HG03175 (cell line): ENCODE results near the gene CCSER1.
A peak's percentile ranks its signal among the peaks of the same experiment; 100 is the strongest.
"Not testable (repeated sequence)": the region's sequence is repeated elsewhere in the genome, so short reads cannot be mapped to it uniquely, and the experiment has no call there.

ENCODE experiments used
- ATAC-seq: cut with Tn5 transposase; IDR thresholded peaks from one replicate; pipeline ENCODE4 v1.9.1; 2021; ENCODE audit warnings: mild to moderate bottlenecking, moderate library complexity; ENCODE audit not compliant: unreplicated experiment

Gene CCSER1

DNA sequence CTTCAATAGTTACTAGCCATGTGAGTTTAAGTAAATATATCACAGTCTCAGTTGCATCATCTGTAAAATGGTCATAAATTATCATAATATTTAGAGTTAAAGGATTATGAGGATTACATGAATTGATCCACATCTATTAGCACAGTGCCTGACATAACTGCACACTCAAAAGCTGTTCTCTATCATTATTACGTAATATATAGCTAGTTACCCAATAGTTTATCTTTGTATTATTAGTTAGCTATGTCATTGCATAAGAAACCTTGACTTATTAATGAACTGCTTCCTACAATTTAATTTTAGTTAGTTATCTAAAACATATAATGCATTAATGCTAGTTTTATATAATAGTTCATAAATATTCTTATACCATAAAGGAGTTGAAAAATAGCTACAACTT is 1099.7 kb downstream of the CCSER1 start:
- ATAC-seq, result no peak

DNA sequence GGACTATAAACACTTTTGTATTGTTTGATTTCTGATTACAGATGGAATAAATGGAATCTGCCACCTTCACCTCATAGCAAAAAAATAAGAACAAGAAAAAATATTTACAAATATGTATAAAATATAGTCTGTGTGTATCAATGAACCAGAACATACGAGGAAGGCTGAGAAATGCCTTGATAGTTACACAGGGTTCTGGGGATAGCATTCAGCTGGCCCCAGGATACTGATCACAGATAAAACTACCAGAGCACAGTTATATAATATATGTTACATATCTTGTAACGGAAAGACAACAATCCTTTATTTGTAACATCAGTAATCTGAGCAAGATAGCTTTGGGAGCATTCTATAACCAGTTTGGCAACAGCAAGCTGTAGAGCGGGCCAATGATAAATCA is 1101.5 kb downstream of the CCSER1 start:
- ATAC-seq, result no peak

DNA sequence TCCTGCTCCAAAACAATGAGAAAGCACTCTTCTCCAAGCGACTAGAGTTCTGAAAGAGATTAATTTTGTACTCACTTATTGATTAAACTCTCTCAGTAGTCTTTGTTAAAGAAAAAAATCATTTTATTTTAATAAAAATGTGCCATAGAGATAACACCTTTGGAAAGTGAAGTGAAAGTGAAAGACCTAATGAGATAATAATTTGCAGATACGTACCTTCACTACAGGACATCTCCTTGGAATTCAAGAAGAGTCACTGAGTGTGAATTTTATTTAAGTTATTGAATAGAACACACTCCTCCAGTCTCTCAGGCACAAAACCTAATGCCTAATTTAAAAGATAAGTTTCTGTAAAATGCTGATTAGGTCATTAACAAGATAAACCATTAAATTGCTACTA is 1106.0 kb downstream of the CCSER1 start:
- peak; percentile 64 for ATAC-seq

DNA sequence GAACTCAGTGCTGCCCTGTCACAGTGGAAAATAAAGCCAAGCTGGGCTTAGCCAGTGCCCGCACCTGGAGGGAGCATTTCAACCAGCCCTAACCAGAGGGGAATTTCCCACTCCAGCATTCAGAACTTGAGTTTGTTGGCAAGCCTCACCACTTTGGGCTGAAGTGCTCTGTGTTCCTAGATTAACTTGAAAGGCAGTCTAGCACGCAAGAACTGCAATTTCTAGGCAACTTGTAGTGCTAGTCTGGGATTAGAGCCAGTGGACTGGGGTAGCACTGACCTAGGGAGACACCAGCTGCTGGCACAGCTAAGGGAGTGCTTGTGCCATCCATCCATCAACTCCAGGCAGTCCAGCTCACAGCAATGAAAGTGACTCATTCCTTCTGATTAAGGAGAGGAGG is 1115.9 kb downstream of the CCSER1 start:
- no peak for ATAC-seq

DNA sequence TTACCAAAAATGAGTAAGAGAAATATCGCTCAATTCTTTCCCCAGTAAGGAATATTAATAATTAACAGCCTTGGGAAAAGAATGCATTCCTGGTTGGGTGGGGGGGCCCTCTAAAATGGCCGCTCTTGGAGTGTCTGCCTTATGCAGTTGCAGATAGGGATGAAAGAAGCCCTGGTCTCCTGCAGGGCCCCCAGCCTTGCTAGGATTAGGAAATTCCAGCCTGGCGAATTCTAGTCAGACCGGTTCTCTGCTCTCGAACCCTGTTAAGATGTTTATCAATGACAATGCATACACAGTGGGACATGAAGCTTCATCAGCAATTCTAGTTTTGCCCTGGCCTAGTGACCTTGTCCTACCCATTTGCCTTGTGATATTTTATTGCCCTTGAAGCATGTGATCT is 1128.8 kb downstream of the CCSER1 start:
- no peak for ATAC-seq

DNA sequence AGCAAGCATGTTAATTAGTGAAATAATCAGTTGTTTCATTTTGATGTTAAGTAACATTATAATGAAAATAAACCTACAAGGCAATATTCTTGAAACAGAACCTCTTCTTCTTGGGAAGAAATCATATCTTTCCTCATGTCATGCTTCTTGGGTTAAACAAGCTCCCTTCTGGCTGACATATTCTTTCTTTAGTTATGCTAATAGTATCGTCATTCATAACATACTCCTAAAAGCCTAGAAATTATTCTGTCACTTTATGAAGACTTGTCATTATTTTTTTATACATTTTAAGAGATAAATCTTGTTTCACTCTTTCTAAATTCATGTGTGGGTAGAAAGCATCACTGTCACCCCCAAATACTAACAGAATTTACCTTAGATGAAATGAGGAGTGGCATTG is 1129.6 kb downstream of the CCSER1 start:
- no peak for ATAC-seq

DNA sequence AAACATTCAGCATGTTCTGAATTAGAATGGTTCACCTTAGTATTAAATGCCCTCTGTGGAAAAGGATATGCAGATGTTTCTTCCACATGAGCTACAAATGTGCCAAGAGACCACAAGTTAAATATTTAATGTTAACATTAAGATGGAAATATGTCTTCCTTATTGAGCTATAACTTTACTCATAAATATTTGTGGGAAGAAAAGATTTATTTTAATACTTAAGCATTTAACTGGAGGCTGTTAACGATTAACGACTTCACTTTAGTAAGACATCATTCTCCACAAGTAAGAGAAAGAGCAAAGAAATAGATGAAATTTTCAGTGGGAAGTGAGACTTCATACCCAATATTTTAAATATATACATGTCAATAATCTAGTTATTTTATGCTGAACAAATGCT is 1130.5 kb downstream of the CCSER1 start:
- ATAC-seq, result no peak

DNA sequence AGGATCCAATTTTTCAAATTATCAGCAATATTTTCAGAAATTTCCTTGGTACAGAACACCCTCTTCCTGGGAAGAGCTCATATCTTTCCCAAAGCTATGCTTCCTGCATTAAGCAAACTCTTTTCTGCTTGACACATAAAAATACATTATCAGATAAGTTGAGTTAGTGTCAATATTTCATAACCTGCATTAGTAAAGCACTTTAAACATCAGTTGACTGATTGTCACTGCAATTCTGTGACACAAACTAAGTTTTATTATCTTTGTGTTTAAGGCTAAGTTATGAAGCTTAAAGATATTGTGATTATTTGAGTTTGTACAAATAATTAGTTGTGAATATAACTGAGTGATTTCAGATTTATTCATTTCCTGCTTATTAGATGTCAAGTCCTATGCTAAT is 1131.1 kb downstream of the CCSER1 start:
- ATAC-seq, result no peak

DNA sequence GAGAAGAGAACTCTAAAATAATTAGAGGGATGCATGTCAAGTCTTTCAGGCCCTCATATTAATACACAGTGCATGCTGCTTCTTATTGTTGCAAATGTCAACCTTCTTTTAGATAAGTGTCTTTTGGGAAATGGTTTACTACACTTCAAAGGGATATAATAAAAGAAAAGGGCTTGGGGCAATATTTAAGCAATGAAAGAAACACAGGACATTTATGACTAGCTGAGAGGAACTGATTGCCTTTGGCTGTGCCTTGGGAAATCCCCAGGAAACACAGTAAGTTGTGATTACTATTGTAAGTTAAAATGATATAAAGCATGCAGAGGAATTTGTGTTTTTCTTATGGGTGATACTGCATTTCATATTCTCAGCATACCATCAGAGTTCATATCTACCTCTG is 1140.3 kb downstream of the CCSER1 start:
- ATAC-seq, result no peak

DNA sequence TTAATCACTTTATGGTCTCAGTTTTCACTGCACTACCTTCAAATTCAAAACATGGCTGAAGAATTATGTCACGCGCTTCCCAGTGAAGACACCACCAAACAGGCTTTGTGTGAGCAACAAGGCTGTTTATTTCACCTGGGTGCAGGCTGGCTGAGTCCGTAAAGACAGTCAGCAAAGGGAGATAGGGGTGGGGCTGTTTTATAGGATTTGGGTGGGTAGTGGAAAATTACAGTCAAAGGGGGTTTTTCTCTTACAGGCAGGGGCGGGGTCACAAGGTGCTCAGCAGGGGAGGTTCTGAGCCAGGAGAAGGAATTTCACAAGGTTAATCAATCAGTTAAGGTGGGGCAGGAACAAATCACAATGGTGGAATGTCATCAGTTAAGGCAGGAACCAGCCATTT is 1141.3 kb downstream of the CCSER1 start:
- not testable (repeated sequence) for ATAC-seq

DNA sequence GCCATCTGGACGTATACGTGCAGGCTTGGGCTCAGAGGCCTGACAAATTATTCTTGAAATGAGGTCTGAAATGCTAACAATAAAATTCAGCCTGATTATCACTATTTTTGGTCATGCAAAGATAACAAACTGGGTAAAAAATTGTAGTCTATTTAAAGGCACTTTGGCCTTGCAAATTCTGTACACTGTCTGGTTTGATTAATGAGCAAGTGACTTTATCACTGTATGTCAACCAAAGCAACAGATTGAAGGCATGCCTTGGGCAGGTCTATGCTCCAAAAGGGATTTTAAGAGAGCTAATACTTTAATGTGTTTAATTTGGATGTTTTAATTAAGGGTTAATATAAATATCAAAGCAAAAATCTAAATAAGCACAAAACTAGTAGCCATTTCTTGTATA is 1141.7 kb downstream of the CCSER1 start:
- no peak for ATAC-seq

DNA sequence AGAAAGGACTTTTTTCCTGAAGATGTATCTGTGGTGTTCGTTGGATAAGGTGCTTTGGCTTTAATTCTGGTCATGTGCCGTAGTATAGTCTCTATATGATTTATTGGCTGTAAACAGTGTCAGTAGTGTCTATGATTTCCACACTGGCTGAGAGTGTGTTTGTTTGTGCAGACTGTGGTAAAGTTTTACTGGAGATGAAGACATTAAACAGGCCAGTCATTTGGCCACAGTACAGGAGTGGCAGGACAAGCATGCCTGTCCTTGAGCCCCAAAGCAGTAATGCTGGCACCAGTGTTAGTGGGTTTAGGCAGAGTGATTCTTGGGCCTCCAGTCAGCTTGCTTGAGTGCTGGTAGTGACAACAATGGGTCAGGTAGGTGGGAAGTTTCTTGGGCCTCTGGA is 1152.7 kb downstream of the CCSER1 start:
- no peak for ATAC-seq

DNA sequence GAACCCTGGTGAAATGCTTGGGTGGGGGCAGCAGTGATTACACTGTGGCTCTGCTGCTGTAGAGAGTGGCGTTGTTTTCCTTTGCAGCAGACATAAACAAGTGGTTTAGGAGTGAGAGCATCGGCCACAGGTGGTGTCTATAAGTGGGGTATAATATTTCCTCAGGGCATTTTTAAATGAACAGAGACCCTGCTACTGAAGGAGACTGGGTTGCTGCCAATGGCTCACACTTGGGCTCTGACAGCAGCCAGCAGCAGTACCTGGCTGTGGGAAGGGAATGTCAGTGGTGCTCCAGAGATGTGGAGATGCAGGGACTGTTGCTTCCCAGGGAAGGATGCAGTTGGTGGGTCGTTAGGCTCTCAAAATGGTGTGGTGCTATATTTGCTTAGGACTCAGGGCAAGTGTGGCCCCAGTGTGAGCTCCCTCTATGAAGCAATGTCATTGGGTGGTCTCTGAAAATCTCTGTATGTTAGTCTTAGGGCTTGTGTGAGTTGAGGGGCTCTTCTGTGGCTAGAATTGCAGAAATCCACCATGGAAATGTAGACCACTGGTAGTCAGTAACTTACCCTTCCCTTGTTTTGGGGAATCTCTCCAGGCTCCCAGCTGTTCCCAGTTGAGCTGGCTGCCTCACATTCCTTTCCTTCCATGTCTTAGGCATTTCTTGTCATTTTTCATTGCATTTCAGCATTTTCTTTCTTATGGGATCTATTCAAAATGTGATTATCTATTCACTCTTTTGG is 1153.5 kb downstream of the CCSER1 start:
- no peak for ATAC-seq

DNA sequence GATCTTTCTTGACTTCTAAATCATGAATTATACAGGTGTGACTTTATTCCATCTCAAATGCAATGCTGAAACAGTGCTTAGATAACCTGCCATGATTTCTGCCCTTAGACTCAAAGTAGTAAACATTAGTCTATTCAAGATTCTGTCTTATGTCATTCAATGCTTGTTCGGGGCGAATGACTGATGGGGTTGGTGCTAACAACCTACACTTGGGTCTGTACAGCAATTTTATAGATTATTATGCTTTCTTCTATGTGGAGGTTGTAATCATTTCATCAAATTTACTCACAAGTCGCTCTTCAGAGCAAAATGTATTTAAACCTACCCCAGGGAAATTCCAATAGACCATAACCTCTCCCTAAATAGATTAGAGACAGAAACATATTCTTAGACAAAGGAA is 1155.0 kb downstream of the CCSER1 start:
- no peak for ATAC-seq

DNA sequence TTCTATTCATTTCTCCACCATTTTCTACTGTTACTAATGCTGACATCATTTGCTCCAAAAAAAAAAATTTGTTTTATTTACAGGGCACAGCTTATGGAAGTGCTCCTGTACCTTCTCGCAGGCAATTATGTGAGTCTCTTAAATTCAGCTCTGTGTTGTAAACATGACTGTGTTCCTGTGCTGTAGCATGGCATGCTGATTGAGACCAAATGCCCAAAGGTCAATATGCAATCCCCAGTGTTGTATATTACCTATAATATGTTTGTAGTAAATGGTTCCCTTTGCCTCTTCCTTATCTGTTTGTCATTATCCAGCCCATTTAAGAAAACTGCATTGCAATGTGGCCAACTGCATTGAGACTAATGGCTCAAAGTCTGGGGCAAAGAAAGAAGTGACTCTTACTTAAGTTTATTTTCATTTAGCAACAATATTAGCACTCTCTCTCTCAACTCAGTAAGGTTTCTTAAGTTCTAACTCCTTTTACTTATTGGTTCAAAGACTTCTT is 1156.6 kb downstream of the CCSER1 start:
- ATAC-seq, result no peak

DNA sequence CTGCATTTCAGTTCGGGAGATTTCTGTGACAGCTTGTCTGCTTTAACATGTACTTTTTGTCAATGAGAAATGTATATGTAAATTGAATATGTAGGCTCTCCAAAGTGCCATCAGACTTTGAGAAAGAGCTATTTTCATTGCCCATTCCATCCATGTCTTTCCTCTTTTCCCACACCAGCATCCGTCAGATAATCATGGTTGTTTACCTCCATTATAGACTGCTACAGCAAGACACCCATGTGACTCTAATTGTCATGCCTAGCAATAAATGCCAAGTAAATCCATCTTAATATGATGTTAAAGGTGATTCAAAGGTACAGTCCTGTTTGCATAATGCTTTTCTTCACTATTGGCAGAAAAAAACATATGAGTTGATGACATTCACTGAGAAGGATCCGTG is 1157.3 kb downstream of the CCSER1 start:
- ATAC-seq, result no peak

DNA sequence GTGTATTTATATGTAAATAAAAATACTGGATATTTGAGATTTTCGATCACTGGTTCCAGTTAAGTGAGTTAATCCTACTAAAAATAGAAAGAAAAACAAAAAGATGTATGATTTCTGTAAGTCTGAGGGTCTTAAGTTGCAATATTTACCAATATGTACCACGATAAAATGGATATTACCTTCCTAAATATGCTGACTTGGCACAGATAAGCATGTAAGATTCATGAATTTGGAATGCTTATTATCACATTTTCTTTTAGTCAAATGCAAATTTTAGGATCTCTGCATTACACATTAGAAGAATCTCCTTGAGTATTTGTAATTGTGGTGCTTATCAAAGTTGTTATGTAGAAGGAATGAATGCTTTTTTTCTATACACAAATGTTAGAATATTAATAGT is 1158.3 kb downstream of the CCSER1 start:
- ATAC-seq, result no peak

DNA sequence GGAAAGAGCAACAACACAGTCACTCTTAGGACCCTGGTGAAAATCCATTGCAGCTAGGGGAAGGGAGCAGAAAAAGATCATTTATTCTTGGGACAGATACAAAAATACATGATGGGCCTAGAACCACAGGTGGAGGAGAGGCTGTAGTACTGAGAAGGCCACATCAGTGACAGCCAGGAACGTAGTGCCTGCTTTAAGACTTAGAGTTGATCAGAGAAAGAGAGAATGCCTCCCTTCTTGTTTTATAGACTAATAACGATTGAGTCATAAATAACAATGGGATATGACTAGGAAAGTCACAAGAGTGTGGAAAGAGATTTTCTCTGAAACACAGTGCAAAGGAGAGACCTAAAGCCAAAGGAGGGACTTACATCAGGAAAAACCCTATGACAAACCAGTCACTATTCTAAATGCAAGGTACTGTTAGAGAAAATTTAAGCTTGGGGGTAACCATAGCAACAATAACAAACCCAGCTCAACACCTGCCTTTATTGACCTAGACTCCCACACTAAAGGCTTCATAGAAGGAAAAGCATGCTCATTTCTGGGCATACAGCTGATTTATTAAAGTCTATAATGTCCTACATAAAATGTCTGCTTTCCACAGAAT is 1161.6 kb downstream of the CCSER1 start:
- no peak for ATAC-seq

DNA sequence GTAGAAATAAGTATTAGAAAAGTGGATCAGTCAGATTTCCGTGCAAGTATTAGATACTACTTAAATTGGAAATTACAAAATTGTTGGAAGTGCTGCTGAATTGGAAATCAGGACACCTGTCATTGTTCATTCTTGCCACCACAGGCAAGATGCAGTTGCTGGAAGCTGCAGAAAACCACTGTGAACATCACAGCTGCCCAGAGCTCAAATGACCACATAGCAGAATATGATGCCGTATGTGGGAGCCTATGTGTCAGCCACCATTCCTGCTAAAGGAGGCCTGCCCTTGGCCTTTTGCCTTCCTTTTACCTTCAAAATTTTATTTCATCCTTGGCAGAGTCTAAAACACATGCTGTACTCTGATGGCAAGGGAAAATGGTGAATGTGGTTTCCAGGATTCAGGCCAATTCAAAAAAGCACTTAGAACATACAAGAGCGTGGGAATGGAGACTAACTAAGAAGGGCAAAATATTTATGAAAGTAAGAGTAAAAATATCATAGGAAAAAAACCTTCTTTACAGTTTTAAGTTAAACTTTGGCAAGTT is 1171.0 kb downstream of the CCSER1 start:
- ATAC-seq, result no peak

DNA sequence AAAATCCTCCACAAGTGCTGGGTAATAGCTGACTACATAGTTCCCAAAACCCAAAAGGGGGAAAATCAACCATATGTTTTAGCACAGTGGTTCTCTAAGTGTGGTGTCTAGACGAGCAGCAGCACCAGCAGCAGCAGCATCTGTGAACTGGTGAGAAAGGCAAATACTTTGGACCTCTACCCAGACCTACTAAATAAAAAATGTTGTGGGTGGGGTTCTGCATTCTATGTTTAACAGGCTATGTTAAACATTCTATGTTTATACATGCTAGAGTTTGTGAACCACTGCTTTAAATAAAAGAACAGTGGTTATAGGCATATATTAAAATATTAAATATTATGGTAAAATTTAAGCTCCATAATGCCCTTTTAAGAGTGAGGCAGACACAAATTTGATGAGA is 1171.6 kb downstream of the CCSER1 start:
- no peak for ATAC-seq

DNA sequence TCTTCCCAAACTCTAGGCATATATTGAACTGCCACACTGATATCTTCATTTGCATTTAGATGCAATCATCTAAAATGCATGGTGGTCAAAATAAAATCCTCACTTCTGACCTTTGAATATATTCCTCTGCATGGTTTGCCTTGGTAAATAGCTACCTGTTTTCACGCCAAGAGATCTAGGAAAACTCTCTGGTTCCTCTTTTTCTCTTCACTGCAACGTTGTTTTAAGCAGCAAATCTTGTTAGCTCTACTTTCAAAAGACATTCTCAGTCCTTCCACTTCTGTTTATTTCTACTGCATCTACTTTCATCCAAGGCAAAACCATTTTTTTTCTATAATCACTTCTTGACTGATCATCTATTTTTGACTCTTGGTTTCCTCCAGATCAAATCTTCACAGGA is 1174.9 kb downstream of the CCSER1 start:
- ATAC-seq, result no peak

DNA sequence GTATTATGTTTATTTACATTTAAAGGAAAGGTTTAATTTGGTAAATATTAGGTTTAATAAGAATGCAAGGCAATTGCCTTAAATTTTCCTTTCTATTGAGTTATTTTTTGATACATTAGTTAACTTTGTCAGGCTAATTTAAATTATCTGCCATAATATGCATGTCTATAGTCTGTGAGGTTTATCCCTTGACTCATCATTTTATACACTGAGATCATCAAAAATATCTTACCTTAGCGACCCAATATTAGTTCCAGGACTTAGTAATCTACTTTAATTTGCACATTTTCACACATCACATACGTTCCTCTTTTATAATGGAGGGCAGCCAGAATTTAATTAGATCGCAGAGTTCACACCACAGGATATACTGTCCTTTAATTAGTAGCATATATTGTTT is 1177.1 kb downstream of the CCSER1 start:
- no peak for ATAC-seq
